Right renal pelvis (tissue), 4 donors: ENCODE data around the gene THEM4. TPM values are rescaled to one million over a fixed set of nuclear protein-coding genes. Genes with fewer than 3 reads are reported as not detected.
"Not testable (repeated sequence)": the region's sequence is repeated elsewhere in the genome, so short reads cannot be mapped to it uniquely, and the experiment has no call there.

Experiments
- DNase-seq, 4 donors: peaks; one replicate each; pipeline ENCODE4 v3.0.0-alpha.2; 2013; ENCODE audit warnings: low read depth in 4 of 4, low spot score in 3 of 4, missing footprints in 1 of 4
- polyA plus RNA-seq, 4 donors: library from polyadenylated mRNA; unstranded; fragments of 120-200 nt; gene quantifications; one replicate each; pipeline ENCODE4 v1.2.1, GENCODE V29; 2013; ENCODE audit not compliant: insufficient read length in 4 of 4

THEM4 gene
- polyA plus RNA-seq, 4 donors = 20.8 to 31.0 (median 23.9) TPM

- no peak for DNase-seq
These were observed 26.7 kb upstream of the THEM4 start for GRCh38 chr1:151935894-151936602.

DNA sequence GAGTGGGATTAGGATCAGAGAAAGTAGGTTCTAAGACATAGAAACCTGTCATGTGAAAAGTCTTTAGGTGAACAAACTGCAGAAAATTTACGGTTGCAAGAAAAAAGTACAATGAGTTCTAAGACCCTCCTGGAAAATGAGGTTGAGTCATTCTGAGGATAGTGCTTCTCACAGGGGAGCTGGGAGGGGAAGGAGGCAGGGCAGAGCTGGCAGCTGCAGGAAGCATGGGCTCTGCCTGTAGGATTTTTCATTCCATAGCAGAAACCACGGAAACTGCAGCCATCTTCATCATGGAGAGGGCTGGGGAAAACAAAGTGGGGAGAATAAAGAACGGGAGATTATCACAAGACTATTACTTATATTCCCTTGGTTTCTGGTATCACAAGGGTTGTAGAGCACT is 25.8 kb upstream of the THEM4 start:
- no peak for DNase-seq

DNA sequence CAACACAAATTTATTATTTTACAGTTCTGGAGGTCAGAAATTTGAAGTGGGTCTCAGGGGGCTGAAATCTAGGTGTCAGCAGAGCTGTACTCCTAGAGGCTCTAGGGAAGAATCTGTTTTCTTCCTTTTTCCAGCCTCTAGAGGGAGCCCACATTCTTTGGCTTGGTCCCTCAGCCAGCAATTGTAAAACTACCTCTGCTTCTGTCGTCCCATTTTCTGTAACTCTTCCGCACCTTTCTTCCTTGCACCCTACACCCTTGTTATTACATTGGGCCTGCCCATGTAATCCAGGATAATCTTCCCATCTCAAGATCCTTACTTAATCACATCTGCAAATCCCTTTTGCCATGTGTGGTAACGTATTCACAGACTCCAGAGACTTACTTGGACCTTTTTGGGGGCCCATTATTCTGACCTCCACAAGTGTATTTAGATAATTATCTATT is 24.8 kb upstream of the THEM4 start:
- peak in 3 of 4 donors; percentile 50 to 59 (median 56) for DNase-seq

DNA sequence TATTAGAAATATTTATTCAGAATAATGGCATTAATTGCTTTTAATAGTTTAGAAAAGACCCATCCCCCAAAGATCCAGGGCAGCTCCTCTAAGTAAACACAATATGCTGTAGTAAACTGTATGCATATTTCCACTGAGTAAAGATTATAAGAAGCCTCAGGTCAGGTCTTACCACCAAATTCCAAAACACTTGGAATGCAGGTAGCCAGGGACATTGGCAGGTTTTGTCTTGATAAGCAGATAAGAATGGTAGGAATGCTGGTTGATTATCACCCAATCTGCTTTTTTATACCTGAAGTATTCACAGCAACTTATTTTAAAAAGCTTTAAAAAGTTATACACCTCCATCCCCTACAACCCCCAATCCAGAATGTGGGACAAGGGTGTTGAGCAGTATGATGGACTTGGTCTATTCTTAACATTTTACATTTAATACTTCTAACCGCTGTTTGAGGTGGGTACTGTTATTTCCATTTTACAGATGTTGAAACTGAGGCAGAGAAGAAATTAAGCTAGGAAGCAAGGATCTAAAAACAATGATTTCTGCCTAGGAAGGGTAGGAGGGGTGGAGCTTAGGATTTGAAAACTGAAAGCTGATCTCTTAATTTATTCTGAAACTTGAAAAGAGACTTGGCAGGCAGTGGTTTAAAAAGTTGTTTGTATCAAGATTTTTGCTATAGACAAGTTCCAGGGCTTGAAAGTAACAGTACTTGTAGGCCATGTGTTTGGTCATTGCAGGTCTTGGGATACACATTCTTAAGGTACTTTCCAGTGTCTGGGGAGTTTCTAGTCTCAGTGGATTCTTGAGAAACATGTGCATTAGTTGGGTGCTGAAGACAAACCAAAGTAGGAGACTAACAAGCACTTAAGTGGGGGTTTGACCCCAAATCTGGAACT is 15.6 kb upstream of the THEM4 start:
- no peak for DNase-seq

GRCh38 chr1:151923422-151923821 is 14.1 kb upstream of the THEM4 start:
- no peak for DNase-seq

DNA sequence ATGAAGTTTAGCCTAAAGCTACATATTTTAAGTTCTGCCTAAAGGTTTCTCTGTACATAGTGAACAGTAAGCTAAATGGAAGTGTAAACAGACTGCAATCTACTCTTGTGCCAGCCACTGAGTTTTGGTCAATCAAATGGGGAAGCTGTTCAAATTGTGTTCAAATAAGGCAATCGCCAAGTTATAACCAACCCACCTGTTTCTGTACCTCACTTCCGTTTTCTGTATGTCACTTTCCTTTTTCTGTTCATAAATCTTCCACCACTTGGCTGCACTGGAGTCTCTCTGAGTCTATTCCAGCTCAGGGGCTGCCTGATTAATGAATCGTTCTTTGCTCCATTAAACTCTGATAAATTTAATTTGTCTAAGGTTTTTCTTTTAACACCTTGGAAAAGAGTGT is 10.8 kb upstream of the THEM4 start:
- no peak for DNase-seq

DNA sequence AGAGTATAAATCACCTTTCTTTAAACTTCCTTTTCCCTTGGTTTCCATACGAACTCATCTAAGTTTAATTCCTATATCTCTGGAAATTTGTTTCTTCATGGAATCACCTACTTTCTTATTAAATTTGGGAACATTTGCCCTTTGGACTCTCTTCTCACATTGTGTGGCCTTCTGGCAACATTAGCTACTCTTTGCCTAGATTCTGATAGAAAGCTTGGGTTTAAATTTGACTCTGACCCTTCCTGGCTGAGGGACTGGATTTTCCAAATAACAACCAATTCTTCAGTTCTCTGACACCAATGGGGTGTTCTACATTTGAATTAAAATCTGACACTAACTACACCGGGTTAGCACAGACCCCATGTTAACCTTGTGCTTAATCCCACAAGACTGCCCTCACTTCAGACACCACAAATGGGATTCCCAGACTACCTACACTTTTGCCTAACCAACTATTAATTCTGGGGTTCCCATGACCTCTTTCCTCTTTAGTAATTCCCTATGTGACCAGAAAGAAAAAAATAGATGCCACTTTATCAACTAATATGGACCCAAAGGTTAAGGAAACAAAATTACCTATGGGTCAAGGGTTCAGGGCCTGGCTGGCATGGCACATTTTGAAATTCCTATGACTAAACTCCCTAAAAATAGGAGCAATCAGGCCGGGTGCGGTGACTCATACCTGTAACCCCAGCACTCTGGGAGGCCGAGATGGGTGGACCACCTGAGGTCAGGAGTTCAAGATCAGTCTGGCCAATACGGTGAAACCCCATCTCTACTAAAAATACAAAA is 9.7 kb upstream of the THEM4 start:
- DNase-seq = no peak

- no peak for DNase-seq
These were observed 8.8 kb upstream of the THEM4 start for GRCh38 chr1:151918156-151918555.

DNA sequence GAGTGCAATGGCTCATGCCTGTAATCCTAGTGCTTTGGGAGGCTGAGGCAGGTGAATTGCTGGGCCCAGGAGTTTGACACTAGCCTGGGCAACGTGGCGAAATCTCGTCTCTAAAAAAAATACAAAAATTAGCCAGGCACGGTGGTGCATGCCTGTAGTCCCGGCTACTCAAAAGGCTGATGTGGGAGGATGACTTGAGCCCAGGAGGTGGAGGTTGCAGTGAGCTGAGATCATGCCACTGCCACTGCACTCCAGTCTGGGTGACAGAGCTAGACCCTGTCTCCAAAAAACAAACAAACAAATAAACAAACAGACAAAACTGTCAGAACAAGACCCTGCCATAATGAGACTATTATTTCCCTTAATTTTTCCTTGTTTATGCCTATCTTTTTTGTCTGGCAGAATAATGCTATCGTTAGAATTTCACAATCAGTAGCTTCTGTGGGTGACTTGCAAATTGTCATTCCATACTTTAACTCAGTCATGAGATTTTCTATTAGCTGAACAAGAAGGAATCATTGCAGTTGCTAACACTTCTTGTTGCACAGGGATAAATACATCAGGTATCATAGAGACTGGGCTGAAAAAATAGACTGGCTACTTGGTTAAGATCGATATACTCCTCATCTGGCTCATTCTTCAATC is 7.5 kb upstream of the THEM4 start:
- no peak for DNase-seq

DNA sequence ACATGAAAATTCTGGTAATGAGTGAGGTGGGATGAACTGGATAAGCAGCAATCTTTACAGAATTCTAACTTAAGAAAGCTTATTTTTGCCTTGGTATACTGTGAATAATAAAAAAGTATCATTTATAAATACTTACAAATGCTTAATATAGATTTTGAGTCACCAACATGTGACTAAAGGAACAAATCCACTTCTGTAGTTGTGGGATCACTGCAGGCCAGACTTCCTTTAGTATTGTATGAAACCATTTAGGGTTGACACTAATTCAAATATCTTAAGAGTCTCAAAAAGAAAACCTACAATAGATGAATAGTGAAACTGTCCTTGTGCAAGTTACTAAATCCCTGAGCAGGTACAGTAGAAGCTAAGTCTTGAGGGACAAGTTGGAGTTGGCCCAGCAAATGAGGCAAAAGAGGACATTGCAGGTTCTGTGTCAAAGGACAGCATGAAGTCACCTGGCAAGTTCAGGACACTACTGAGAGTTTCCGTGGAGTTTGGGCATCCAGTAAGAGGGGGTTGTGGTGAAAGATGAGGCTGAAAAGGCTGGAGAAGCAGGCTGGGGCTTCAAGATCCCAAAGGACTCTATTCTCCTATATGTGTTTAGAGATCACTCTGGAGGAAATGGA is 5.9 kb upstream of the THEM4 start:
- no peak for DNase-seq

DNA sequence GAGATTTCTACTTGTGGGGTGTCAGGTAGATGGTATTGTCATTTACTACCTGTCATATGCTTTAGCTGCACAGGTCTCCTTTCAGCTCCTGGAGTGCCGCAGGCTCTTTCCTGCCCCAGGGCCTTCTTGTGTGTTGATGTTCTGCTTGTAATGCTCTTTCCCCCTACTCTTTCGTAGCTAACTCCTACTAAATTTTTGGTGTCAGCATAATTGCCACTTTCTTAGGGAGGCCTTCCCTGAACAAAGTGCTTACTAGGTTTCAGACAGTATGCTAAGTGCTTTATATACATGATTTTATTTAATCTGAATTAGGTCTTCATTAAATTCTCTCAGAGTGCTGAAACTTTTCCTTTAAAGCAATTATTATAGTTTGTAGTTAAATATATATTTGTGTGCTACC is 4.8 kb upstream of the THEM4 start:
- DNase-seq = no peak

- no peak for DNase-seq
These were observed 3.7 kb upstream of the THEM4 start for GRCh38 chr1:151912973-151913372.

GRCh38 chr1:151908228-151908691 is 1.1 kb downstream of the THEM4 start:
- DNase-seq = no peak

DNA sequence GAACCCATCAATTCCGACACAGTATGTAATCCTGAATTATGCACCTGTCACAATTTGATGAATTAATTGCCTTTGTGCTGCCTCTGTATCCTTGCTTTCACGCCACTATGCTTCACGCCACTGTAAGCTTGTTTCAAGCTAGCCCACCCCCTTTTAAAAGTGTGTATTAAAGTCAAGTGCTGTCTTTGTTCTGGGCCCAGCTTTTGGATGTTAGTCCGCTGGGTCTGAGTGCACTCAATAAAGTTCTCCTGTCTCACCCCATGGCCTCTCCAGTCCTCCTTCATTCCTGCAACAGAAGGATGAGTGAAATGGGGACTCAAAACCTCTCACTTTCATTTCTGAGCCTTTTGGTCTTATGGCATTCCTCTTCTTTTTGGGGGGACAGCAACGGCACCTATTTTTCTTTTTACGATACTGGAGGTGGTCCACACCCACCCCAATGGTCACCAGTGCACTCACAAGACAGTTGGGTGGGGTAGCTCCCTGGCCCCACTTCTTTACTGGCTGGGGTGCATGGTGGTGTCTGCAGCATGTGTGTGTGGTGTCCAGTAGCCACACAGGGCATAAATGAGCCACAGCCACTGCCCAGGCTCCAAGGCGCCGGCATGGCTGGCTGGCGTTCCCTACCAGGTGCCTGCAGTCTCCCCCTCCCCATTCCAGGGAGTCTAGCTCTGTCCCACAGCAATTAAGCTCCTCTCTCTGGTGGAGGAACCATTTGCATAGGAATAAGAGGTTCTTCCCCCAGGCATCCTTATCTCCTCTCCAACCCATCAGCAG is 1.8 kb downstream of the THEM4 start:
- DNase-seq = no peak

DNA sequence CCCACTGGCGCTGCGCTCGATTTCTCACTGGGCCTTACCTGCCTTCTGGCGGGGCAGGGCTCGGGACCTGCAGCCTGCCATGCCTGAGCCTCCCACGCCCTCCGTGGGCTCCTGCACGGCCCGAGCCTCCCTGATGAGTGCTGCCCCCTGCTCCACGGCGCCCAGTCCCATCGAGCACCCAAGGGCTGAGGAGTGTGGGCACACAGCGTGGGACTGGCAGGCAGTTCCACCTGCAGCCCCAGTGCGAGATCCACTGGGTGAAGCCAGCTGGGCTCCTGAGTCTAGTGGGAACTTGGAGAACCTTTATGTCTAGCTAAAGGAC is 3.0 kb downstream of the THEM4 start:
- not testable (repeated sequence) for DNase-seq

DNA sequence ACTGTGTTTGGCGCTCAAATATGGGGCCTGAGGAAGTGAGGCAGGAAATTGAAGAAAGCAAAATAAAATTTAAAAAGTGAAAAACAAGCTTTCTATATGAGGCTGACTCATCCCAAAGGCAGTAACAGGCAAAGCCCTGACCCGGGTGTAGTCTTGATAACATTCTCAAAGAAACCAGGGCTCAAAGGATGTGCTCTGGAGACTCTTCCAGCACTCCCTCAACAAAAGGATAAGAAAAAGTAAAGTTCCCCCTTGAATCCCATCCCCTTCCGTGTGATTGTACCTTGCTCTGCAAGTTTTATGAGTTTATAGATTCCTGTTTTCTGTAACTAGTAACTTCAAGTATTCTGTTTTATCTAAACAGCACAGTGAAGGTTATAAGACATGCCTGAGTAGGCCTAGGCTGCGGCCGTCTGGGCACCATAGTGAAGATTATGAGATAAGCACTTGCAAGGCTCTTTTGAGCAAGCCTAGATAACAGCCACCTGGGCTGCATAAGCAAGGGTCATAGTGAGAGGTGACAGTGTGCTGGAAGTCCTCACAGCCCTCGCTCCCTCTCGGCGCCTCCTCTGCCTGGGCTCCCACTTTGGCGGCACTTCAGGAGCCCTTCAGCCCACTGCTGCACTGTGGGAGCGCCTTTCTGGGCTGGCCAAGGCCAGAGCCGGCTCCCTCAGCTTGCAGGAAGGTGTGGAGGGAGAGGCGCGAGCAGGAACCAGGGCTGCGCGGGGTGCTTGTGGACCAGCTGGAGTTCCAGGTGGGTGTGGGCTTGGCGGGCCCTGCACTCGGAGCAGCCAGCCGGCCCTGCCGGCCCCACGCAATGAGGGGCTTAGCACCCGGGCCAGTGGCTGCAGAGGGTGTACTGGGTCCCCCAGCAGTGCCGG is 3.6 kb downstream of the THEM4 start:
- DNase-seq = not testable (repeated sequence)

GRCh38 chr1:151905070-151905442 is 4.3 kb downstream of the THEM4 start:
- DNase-seq = no peak

DNA sequence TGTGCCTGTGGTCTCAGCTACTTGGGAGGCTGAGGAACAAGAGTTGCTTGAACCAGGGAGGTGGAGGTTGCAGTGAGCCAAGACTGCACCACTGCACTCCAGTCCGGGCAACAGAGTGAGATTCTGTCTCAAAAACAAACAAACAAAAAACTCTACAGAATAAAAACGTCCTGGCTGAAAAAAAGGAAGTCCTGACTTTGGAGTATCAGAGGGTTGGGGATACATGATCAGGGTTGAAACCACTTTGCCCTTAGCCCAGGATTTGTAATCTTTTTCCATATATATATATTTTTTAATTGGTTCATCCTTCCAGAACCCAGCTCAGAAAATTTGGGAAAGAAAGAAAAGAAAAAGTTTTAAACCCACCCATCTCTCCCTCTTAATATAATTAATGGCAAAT is 6.5 kb downstream of the THEM4 start:
- no peak for DNase-seq
